OCI-LY3 (cell line): Measurements from ENCODE around the gene PPP4R2.

Source experiments
- H2AFZ ChIP-seq: fragments of 200-600, 300-600 bp; shearing (Covaris generic); 2 replicates; pipeline ENCODE4 v1.6.0; 2014; ENCODE audit warnings: antibody characterized with exemption, low read depth, low read length
- H3K27ac ChIP-seq: fragments of 200-600, 300-600 bp; sonication (generic); 2 replicates; pipeline ENCODE4 v1.5.1; 2014; ENCODE audit warnings: mild to moderate bottlenecking, low read length, moderate library complexity, mixed read lengths
- H3K27me3 ChIP-seq: fragments of 200-600, 300-600 bp; sonication (generic); 2 replicates; pipeline ENCODE4 v1.6.1; 2014; ENCODE audit warnings: low read depth, low read length, mixed read lengths
- H3K36me3 ChIP-seq: fragments of 200-600, 300-600 bp; sonication (generic); replicated peaks from 2 replicates; pipeline ENCODE3; 2014; ENCODE audit warnings: low read depth, low read length, mixed read lengths
- H3K4me1 ChIP-seq: fragments of 300-600, 200-600 bp; sonication (generic); 2 replicates; pipeline ENCODE4 v1.6.1; 2014; ENCODE audit warnings: low read length, mixed read lengths
- H3K4me2 ChIP-seq: fragments of 200-600, 300-600 bp; sonication (generic); 2 replicates; pipeline ENCODE4 v1.6.1; 2014; ENCODE audit warnings: low read length, mixed read lengths
- H3K4me3 ChIP-seq: fragments of 300-600, 200-600 bp; sonication (generic); 2 replicates; pipeline ENCODE4 v1.5.1; 2014; ENCODE audit warnings: antibody characterized with exemption, mild to moderate bottlenecking, low read length, moderate library complexity
- H3K79me2 ChIP-seq: fragments of 300-600, 200-600 bp; shearing (Covaris generic); 2 replicates; pipeline ENCODE4 v1.6.1; 2014; ENCODE audit warnings: mild to moderate bottlenecking, low read length, mixed read lengths
- H3K9ac ChIP-seq: fragments of 300-600, 200-600 bp; shearing (Covaris generic); 2 replicates; pipeline ENCODE4 v1.6.0; 2014; ENCODE audit warnings: mild to moderate bottlenecking, low read length, moderate library complexity
- H3K9me3 ChIP-seq: fragments of 200-600, 300-600 bp; shearing (Covaris generic); 2 replicates; pipeline ENCODE4 v1.6.1; 2014; ENCODE audit warnings: low read length, mixed read lengths; ENCODE audit not compliant: insufficient read depth
- H4K20me1 ChIP-seq: fragments of 200-600, 300-600 bp; sonication (generic); 2 replicates; pipeline ENCODE4 v1.6.1; 2016; ENCODE audit warnings: low read length, mixed read lengths; ENCODE audit not compliant: insufficient read depth
- EZH2phosphoT487 ChIP-seq: fragments of 200-600 bp; shearing (Covaris generic); IDR thresholded peaks from 2 replicates; pipeline ENCODE4 v1.6.1; 2018; ENCODE audit warnings: antibody characterized with exemption, mixed run types, low read depth
- TF ChIP-seq, protein P1 (sequence below): fragments of 200-600, 300-600 bp; sonication (generic); IDR thresholded peaks from 2 replicates; pipeline ENCODE4 v1.5.1; 2014; ENCODE audit warnings: antibody characterized with exemption, low read length, low read depth

Gene PPP4R2

DNA sequence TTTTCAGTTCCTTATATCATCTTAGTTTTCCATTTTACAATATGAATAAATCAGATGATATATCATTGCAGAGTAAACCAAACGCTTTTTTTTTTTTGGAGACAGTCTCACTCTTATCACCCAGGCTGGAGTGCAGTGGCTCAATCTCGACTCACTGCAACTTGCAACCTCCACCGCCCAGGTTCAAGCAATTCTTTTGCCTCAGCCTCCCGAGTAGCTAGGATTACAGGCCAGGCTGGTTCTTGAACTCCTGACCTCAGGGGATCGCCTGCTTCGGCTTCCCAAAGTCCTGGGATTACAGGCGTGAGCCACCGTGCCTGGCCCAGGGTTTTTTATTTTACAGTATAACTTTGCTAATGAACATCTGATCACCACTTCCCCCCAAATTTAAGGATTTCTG lies 59.0 kb downstream of the PPP4R2 start:
- H3K27me3 ChIP-seq, result no peaks in the 10 kb centered on the region
- no peak overlapping the region for H3K9ac ChIP-seq
- peaks cover 45% of the 10 kb centered on the region for H3K79me2 ChIP-seq
- no peak overlapping the region for H2AFZ ChIP-seq
- no peak overlapping the region for H3K27ac ChIP-seq
- TF ChIP-seq EZH2phosphoT487, result no peak
- TF ChIP-seq, protein P1, sequence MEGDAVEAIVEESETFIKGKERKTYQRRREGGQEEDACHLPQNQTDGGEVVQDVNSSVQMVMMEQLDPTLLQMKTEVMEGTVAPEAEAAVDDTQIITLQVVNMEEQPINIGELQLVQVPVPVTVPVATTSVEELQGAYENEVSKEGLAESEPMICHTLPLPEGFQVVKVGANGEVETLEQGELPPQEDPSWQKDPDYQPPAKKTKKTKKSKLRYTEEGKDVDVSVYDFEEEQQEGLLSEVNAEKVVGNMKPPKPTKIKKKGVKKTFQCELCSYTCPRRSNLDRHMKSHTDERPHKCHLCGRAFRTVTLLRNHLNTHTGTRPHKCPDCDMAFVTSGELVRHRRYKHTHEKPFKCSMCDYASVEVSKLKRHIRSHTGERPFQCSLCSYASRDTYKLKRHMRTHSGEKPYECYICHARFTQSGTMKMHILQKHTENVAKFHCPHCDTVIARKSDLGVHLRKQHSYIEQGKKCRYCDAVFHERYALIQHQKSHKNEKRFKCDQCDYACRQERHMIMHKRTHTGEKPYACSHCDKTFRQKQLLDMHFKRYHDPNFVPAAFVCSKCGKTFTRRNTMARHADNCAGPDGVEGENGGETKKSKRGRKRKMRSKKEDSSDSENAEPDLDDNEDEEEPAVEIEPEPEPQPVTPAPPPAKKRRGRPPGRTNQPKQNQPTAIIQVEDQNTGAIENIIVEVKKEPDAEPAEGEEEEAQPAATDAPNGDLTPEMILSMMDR, result no peak
- no peak overlapping the region for H3K4me3 ChIP-seq
- H3K36me3 ChIP-seq, result peaks cover 5% of the 10 kb centered on the region
- H3K4me2 ChIP-seq, result peak overlapping the region; percentile 25
- H3K9me3 ChIP-seq, result no peaks in the 10 kb centered on the region
- no peaks in the 10 kb centered on the region; the same call in 1 of the 2 replicates for H3K4me1 ChIP-seq
- H4K20me1 ChIP-seq, result peaks cover 56% of the 10 kb centered on the region

DNA sequence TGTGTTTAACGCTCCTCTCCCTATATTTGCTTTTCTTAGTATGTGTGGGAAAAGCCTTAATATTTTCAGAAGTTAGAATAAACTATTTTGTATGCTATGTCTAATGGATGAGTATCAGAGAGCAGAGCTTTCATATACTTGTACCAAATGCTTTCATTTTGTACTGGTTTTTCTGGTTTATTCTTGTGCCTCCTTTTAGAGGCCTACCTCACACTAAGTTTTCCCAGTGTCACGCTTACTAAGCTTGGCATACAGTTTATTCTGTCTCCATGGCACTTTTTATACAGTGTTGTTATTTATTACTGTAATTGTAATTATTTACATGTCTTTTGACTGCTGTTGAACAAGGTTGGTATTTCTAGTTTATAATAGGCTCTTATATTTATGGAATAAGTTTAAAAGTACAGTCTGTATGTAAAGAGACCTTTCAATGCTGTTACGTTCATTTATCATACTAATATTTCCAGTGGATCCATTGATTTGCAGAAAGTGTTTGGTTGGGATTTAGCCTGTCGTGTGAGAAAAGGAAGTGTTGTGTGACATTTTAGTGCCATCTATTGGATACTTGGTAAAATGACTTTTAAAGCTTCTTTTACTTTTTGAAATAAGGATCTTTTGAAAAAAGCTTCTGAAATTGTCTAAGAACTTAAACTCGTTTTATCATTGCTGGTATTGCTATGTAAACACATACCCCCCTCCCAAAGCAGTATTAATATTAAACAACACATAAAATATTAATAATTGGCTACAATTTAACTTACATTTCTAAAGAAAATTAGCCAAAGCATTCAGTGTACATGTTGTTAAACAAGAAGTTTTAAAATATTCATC lies 59.6 kb downstream of the PPP4R2 start:
- Histone ChIP-seq H3K27me3 (no peaks in the 10 kb centered on the region), H3K4me1 (no peaks in the 10 kb centered on the region; the same call in 1 of the 2 replicates), H3K79me2 (peaks cover 40% of the 10 kb centered on the region), H3K9ac (no peak overlapping the region), H3K4me3 (no peak overlapping the region), H3K27ac (no peak overlapping the region), H2AFZ (no peak overlapping the region), H3K4me2 (peak overlapping the region; percentile 25), H3K36me3 (peaks cover 2% of the 10 kb centered on the region), H4K20me1 (peaks cover 52% of the 10 kb centered on the region), H3K9me3 (no peaks in the 10 kb centered on the region)
- TF ChIP-seq EZH2phosphoT487, result no peak
- TF ChIP-seq, protein P1, result peak; percentile 68

DNA sequence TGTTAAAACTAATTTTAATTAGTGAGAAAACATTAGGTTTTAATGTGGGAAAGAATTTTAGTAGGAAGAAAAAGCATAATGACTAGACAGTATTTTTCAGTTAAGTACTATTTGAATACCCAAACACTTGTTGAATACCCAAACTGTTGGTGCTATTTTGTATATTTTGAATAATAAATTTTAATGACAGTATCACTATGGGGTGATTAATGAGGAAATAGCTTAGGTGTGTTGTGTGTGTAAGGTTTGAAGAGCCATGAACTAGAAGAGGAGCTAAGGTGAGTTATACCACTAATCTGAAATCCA lies 60.2 kb downstream of the PPP4R2 start:
- Histone ChIP-seq H3K9me3 (no peaks in the 10 kb centered on the region), H3K9ac (no peak overlapping the region), H3K4me2 (no peak overlapping the region), H3K27me3 (no peaks in the 10 kb centered on the region), H3K4me1 (no peaks in the 10 kb centered on the region; the same call in 1 of the 2 replicates), H3K4me3 (no peak overlapping the region), H3K27ac (no peak overlapping the region), H3K36me3 (peaks cover 7% of the 10 kb centered on the region), H2AFZ (no peak overlapping the region), H3K79me2 (peaks cover 37% of the 10 kb centered on the region), H4K20me1 (peaks cover 52% of the 10 kb centered on the region)
- TF ChIP-seq, protein P1, result no peak
- no peak for TF ChIP-seq EZH2phosphoT487

DNA sequence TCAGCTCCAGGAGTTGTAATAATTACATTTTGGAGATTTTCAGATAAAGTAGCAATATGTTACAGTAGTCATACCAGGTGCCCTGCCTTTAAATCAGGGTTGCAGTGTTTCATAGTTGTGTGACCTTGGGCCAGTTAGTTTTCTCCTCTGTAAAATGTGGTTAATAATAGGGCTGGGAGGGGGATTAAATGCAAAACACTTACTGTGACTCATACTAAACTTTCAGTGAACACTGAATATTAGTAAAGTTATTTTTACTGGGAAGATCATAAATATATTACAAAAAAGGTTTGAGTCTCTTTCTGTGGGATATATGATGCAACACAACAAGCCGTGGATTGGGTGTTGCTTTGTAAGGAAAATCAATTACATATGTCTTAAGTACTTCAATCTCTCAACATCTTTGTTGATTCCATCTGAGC lies 63.7 kb downstream of the PPP4R2 start:
- H2AFZ ChIP-seq, result no peak overlapping the region
- H3K4me1 ChIP-seq, result no peaks in the 10 kb centered on the region; the same call in 1 of the 2 replicates
- H3K9ac ChIP-seq, result no peak overlapping the region
- peaks cover 26% of the 10 kb centered on the region for H3K79me2 ChIP-seq
- H3K4me3 ChIP-seq, result no peak overlapping the region
- no peaks in the 10 kb centered on the region for H3K9me3 ChIP-seq
- no peak overlapping the region for H3K4me2 ChIP-seq
- no peak for TF ChIP-seq EZH2phosphoT487
- TF ChIP-seq, protein P1, result no peak
- H3K27ac ChIP-seq, result no peak overlapping the region
- H3K36me3 ChIP-seq, result peaks cover 26% of the 10 kb centered on the region
- no peaks in the 10 kb centered on the region for H3K27me3 ChIP-seq
- H4K20me1 ChIP-seq, result peaks cover 52% of the 10 kb centered on the region
